GM21515 (cell line): ENCODE measurements around the gene GMDS.
A peak's percentile ranks its signal among the peaks of the same experiment; 100 is the strongest.

ENCODE experiments used
- ATAC-seq: cut with Tn5 transposase; IDR thresholded peaks from one replicate; pipeline ENCODE4 v1.9.1; 2021; ENCODE audit not compliant: unreplicated experiment

The GMDS gene

GRCh38 chr6:2103765-2104523 lies 141.5 kb downstream of the GMDS start:
- ATAC-seq, result no peak

GRCh38 chr6:2102966-2103365 lies 142.4 kb downstream of the GMDS start:
- ATAC-seq, result no peak

- ATAC-seq, result no peak
Measured at GRCh38 chr6:2102316-2102883, 143.0 kb downstream of the GMDS start.

GRCh38 chr6:2101213-2101612 lies 144.2 kb downstream of the GMDS start:
- no peak for ATAC-seq

- ATAC-seq, result no peak
Measured at GRCh38 chr6:2099870-2100269, 145.5 kb downstream of the GMDS start.

- no peak for ATAC-seq
Measured at GRCh38 chr6:2097464-2097863, 147.9 kb downstream of the GMDS start.

- ATAC-seq, result no peak
Measured at GRCh38 chr6:2094642-2095041, 150.8 kb downstream of the GMDS start.

GRCh38 chr6:2086326-2086965 lies 159.0 kb downstream of the GMDS start:
- ATAC-seq, result no peak

- no peak for ATAC-seq
Measured at GRCh38 chr6:2085657-2086056, 159.7 kb downstream of the GMDS start.

GRCh38 chr6:2081155-2082138 lies 164.0 kb downstream of the GMDS start:
- ATAC-seq, result peak; percentile 88

GRCh38 chr6:2078888-2079287 lies 166.5 kb downstream of the GMDS start:
- ATAC-seq, result no peak

GRCh38 chr6:2077826-2078225 lies 167.6 kb downstream of the GMDS start:
- no peak for ATAC-seq

- no peak for ATAC-seq
Measured at GRCh38 chr6:2073476-2073875, 171.9 kb downstream of the GMDS start.

- ATAC-seq, result no peak
Measured at GRCh38 chr6:2072453-2072852, 173.0 kb downstream of the GMDS start.

- no peak for ATAC-seq
Measured at GRCh38 chr6:2063547-2063946, 181.9 kb downstream of the GMDS start.

GRCh38 chr6:2061880-2062279 lies 183.5 kb downstream of the GMDS start:
- ATAC-seq, result no peak

GRCh38 chr6:2055911-2056310 lies 189.5 kb downstream of the GMDS start:
- ATAC-seq, result no peak

- ATAC-seq, result no peak
Measured at GRCh38 chr6:2055143-2055542, 190.3 kb downstream of the GMDS start.

- ATAC-seq, result no peak
Measured at GRCh38 chr6:2054516-2055067, 190.8 kb downstream of the GMDS start.

- no peak for ATAC-seq
Measured at GRCh38 chr6:2053691-2054090, 191.7 kb downstream of the GMDS start.

- no peak for ATAC-seq
Measured at GRCh38 chr6:2047855-2048254, 197.6 kb downstream of the GMDS start.
